ENCODE measurements around the gene NR1I3.
"Not testable (repeated sequence)": the region's sequence is repeated elsewhere in the genome, so short reads cannot be mapped to it uniquely, and the experiment has no call there.

Gene NR1I3

DNA sequence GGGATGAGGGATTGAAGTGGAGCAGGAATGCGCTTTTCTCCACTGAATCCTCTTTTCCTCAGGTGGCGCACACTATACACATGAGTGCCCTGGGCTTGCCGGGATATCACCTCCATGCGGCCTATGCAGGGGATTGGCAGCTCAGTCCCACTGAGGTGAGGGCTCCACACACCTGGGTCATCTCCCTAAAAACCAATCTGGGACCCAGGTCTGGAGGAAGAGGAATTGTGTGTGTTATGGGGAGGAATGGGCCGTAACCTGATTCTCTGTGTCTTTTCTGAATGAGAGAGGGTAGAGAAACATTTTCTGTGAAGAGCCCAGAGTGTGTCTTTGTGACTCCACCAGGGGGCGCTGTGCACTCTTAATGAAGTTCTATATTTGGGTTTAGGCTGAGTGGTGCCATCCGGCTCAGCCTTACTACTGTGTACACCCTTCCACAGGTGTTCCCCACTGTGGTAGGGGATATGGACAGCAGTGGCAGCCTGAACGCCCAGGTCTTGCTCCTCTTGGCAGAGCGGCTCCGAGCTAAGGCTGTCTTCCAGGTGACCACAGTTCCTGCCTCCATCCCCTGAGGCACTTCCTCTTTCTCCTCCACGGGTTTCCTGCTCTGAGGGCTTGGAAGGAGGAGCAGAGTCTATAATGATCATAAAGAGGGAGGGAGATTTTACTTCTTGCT lies 10.7 kb downstream of the NR1I3 start:
- TF ChIP-seq CTCF (IDR thresholded peaks at IDR 0.05; ENCODE audit: extremely low read depth, missing control alignments): peak; percentile 67
- peak; percentile 78 for DNase-seq (ENCODE audit: low spot score)

DNA sequence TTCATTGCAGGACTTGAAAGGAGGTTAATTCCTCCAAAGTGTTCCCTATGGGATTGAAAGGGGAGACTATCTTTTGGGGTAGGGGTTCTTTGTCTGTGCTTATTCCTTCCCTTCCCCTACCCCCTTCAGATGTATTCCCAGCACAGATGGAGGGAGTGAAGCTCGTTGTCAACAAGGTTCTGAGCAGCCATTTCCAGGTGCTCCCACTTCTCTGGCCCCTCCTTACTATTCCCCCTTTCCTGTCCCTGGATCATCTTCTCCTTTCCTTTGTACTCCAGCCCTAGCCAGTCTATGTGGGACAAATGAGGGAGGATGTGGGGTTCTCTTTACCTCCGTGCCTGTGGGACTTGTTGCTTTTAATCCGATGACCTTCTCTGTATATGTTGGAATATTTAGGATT lies 11.2 kb downstream of the NR1I3 start:
- DNase-seq (ENCODE audit: low spot score): no peak

DNA sequence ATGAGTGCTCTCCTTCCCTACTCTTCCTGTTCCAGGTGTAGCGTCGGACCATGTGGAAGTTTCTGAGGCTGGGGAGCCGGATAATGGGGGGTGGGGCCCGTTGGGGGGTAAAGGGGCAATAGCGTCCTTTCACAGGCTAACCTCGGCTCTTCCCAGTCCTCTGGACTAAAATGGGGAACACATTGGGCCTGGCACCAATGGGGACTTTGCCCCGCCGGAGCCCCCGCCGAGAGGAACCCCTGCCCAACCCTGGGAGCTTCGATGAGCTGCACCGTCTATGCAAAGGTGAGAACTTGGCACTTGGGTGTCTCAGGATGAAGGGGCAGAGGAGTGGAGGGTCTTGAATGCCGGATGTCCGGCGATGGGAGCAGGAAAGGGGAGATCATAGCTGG lies 11.7 kb downstream of the NR1I3 start:
- DNase-seq (ENCODE audit: low spot score): no peak

More for the DNA sequence above, 11.2 kb downstream of the NR1I3 start:
- no peak for TF ChIP-seq CTCF (IDR thresholded peaks at IDR 0.05; ENCODE audit: extremely low read depth, missing control alignments)

DNA sequence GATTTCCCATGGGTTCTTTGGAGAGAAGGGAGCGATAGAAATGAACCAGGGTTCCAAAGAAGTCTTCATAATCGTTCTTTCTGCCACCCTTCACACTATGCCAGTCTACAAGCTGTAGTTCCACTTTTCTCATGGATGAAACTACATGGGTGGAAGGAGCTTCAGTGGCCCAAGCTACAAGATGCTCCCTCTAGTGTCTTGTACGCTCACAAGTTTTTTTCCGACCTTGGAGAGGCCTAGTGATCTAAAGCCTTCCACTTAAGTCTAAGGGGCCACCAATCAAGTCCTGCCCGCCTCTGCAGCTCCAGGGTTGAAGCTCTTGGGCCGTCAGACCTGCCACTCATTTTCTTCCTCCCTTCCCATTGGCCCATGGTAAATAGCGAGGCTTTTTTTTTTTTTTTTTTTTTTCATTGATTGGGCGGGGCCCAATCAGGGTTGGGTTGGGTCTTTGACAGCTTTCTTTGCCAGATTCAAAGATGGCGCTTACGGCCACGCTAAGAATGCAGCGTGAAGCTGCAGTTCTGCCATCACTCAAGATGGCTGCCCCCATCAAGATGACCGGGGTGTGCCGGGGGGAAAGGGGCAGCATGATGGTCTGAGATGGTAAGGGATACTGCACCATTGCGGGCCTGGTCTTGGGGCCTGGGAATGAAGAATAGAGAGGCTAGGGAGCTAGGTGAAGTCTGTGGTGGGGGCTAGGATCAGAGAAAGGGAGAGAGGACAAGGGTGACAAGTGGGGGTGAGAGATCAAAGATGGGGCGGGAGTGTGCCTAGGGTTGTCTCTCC lies 12.3 kb downstream of the NR1I3 start, which contains the start of gene TOMM40L:
Gene TOMM40L (plus strand): TSS at position 527 of the 786 bp plus-strand sequence. CDS start 430 bp downstream, outside the sequence.
- peak; percentile 15 for TF ChIP-seq CTCF (IDR thresholded peaks at IDR 0.05; ENCODE audit: extremely low read depth, missing control alignments)
- DNase-seq (ENCODE audit: low spot score): peak; percentile 92

More for the DNA sequence above, 11.7 kb downstream of the NR1I3 start:
- TF ChIP-seq CTCF (IDR thresholded peaks at IDR 0.05; ENCODE audit: extremely low read depth, missing control alignments): no peak

DNA sequence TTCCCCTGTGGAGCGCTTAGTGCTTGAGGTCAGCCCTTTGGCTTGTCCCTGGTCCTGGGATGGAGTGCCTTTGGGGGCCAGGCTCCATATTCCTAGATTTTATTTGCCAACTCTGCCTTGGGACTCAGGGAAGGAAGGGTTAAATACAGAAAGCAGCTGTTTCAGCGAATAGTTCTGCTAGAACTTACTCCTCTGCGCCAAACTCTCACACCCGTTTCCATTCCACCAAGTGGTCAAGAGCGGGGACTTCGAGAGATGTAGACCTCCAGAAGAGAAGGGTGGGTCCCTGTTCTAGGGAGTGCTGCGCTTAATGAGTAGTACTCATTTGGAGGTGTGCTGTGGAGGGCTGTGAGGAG lies 12.8 kb downstream of the NR1I3 start:
- DNase-seq (ENCODE audit: low spot score): no peak
- TF ChIP-seq CTCF (IDR thresholded peaks at IDR 0.05; ENCODE audit: extremely low read depth, missing control alignments): no peak

- DNase-seq (ENCODE audit: low spot score): not testable (repeated sequence)
Measured at GRCh38 chr1:161224695-161225087, 13.3 kb downstream of the NR1I3 start.

DNA sequence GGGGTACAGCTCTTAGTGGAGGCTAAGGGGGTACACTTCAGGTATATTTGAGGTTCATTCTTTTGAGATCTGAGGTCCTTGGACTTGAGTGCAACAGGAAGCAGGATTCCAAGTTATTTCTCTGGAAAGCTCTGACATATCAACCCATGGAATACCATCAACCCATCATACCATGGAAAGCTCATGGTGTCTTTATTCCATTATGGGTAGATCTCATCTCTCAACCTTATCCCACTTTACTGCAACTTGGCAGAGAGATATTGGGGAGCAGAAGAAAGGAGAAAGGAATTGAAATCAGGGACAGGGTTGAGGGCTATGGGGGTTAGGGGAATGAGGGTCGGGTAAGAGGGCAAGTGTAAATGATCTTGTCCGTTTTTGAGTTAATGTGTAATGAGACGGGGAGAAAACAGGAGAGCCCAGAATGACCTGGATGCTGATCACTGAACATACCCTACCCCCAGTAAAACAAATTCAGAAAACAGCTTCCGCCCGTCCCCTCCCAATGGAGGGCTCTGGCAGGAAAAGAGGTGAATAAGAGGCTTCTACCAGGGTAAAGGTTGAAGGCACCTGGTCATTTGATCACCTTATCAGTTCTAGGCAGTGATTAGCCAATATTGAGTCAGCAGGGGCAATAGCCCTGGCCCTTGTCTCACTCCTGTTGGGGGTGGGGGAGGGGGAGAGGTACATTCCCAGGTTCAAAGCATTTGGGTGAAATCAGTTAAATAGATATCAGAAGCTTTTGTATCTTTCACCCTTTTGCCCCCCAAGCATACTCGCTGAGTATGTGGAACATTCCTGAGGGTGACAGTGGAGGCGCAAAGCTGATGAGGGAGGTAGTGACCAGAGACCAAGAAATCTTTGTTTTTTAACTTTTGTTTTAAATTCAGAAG lies 14.0 kb downstream of the NR1I3 start:
- TF ChIP-seq CTCF (IDR thresholded peaks at IDR 0.05; ENCODE audit: extremely low read depth, missing control alignments): no peak

More for the DNA sequence above, 14.0 kb downstream of the NR1I3 start:
- no peak for DNase-seq (ENCODE audit: low spot score)
